ENCODE measurements around the gene DENND4B.

The DENND4B gene

GRCh38 chr1:153946622-153947241, at the start of gene DENND4B:
Gene DENND4B, minus strand, starts transcription at chr1:153946718. Its CDS starts 2,344 bp downstream, at chr1:153944374.
- peak; percentile 84 for TF ChIP-seq CTCF (conservative IDR thresholded peaks at IDR 0.05; ENCODE audit: low read depth, low read length)

GRCh38 chr1:153995640-153996039, 49.1 kb upstream of the DENND4B start:
- H3K4me3 ChIP-seq (ENCODE audit: low read length): no peak overlapping the region
- no peak for TF ChIP-seq CTCF (conservative IDR thresholded peaks at IDR 0.05; ENCODE audit: low read depth, low read length)
- DNase-seq (ENCODE audit: low read depth): no peak

More at GRCh38 chr1:153946622-153947241, at the start of gene DENND4B:
- DNase-seq (ENCODE audit: low read depth): no peak
- H3K4me3 ChIP-seq (ENCODE audit: low read length): peak within 1 kb of the TSS; percentile 80

- no peak for DNase-seq (ENCODE audit: low read depth)
- no peak overlapping the region for H3K4me3 ChIP-seq (ENCODE audit: low read length)
- TF ChIP-seq CTCF (conservative IDR thresholded peaks at IDR 0.05; ENCODE audit: low read depth, low read length): no peak
Measured at GRCh38 chr1:153995202-153995601, 48.7 kb upstream of the DENND4B start.

GRCh38 chr1:153991806-153992205, 45.3 kb upstream of the DENND4B start:
- peak overlapping the region; percentile 93 for H3K4me3 ChIP-seq (ENCODE audit: low read length)
- no peak for DNase-seq (ENCODE audit: low read depth)
- TF ChIP-seq CTCF (conservative IDR thresholded peaks at IDR 0.05; ENCODE audit: low read depth, low read length): no peak

GRCh38 chr1:153991151-153991630, 44.7 kb upstream of the DENND4B start:
- peak overlapping the region; percentile 93 for H3K4me3 ChIP-seq (ENCODE audit: low read length)
- TF ChIP-seq CTCF (conservative IDR thresholded peaks at IDR 0.05; ENCODE audit: low read depth, low read length): no peak
- DNase-seq (ENCODE audit: low read depth): no peak

GRCh38 chr1:153990468-153991150, 44.1 kb upstream of the DENND4B start, which contains the start of gene RPS27:
Gene RPS27, plus strand, starts transcription at chr1:153990762. Its CDS starts 35 bp downstream, at chr1:153990797.
- DNase-seq (ENCODE audit: low read depth): peak; percentile 95
- no peak for TF ChIP-seq CTCF (conservative IDR thresholded peaks at IDR 0.05; ENCODE audit: low read depth, low read length)

More at GRCh38 chr1:153990468-153991150, 44.1 kb upstream of the DENND4B start, which contains the start of gene RPS27:
- peak within 1 kb of the TSS; percentile 93 for H3K4me3 ChIP-seq (ENCODE audit: low read length)
